Spleen (tissue), 7 donors: Measurements from ENCODE around the gene TCF12.

Experiments used
- POLR2AphosphoS5 ChIP-seq, 3 donors: sonication (generic); formaldehyde crosslinking; IDR thresholded peaks; one replicate each; pipeline ENCODE4 v1.5.1; 2017; ENCODE audit warnings: antibody characterized with exemption in 3 of 3
- TF ChIP-seq, protein P1 (sequence below), 11 experiments: fragments of 200-600 bp in 7 of 11; fragments of 450-650 bp in 4 of 11; sonication (generic) in 4 of 11; IDR thresholded peaks in 8 of 11; conservative IDR thresholded peaks in 3 of 11; 1 replicate in 7 of 11; 2 replicates in 4 of 11; pipeline versions ENCODE4 v1.4.0 to v1.8.0; 2016 to 2021; ENCODE audit warnings: antibody characterized with exemption in 11 of 11, inconsistent platforms in 4 of 11, mild to moderate bottlenecking in 1 of 11
- donor health status: DM: no; HTN: no; CAD: no; lungs with moderate emphysema.
- donor health status: DM: no; HTN: no; CAD: no.
- donor health status: DM: no; HTN: no; CAD: no.

DNA sequence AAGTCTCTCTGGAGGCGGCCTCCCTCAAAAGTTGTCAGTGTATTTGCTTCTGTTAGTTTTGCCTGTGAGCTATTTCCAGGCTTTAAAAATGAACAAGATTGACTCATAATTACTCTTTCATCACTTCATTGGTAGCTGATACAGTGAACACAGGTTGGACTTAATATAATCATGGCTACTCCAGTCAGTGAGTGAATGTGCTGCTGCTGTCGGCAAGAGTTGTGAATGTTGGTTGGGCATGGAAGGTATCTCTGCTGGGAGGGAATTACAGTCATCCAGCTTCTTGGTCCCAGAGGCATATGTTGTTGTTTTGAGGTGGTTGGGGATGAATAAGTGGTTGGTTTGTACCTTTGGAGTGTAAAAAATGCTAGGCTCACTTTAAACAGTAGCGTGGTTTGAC is 11.5 kb downstream of the TCF12 start:
- TF ChIP-seq, protein P1, sequence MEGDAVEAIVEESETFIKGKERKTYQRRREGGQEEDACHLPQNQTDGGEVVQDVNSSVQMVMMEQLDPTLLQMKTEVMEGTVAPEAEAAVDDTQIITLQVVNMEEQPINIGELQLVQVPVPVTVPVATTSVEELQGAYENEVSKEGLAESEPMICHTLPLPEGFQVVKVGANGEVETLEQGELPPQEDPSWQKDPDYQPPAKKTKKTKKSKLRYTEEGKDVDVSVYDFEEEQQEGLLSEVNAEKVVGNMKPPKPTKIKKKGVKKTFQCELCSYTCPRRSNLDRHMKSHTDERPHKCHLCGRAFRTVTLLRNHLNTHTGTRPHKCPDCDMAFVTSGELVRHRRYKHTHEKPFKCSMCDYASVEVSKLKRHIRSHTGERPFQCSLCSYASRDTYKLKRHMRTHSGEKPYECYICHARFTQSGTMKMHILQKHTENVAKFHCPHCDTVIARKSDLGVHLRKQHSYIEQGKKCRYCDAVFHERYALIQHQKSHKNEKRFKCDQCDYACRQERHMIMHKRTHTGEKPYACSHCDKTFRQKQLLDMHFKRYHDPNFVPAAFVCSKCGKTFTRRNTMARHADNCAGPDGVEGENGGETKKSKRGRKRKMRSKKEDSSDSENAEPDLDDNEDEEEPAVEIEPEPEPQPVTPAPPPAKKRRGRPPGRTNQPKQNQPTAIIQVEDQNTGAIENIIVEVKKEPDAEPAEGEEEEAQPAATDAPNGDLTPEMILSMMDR (IDR thresholded peaks at IDR 0.05 in 8 of 11, conservative IDR thresholded peaks at IDR 0.05 in 3 of 11), result no peak
- TF ChIP-seq POLR2AphosphoS5 (IDR thresholded peaks at IDR 0.05), result no peak
